Measurements from ENCODE around the gene SERPINH1.

Gene SERPINH1

GRCh38 chr11:75532200-75533048 lies 29.6 kb upstream of the SERPINH1 start:
- DNase-seq = peak in 49 of 58 donors; percentile 12 to 75 (median 40)

- no peak for DNase-seq
Observed at GRCh38 chr11:75533896-75534258, 28.2 kb upstream of the SERPINH1 start.

- no peak for DNase-seq
Observed at GRCh38 chr11:75534259-75535069, 27.6 kb upstream of the SERPINH1 start.

- DNase-seq = no peak
Observed at GRCh38 chr11:75535071-75535470, 27.0 kb upstream of the SERPINH1 start.

GRCh38 chr11:75536786-75537641 lies 25.0 kb upstream of the SERPINH1 start:
- no peak for DNase-seq

- DNase-seq = no peak
Observed at GRCh38 chr11:75537740-75538139, 24.3 kb upstream of the SERPINH1 start.

- no peak for DNase-seq
Observed at GRCh38 chr11:75538150-75538942, 23.7 kb upstream of the SERPINH1 start.

- DNase-seq = no peak
Observed at GRCh38 chr11:75539459-75540334, 22.4 kb upstream of the SERPINH1 start.

- no peak for DNase-seq
Observed at GRCh38 chr11:75541193-75542087, 20.6 kb upstream of the SERPINH1 start.

GRCh38 chr11:75542088-75542438 lies 20.0 kb upstream of the SERPINH1 start:
- DNase-seq = no peak

- DNase-seq = no peak
Observed at GRCh38 chr11:75543806-75544205, 18.2 kb upstream of the SERPINH1 start.

- DNase-seq = no peak
Observed at GRCh38 chr11:75547177-75547576, 14.9 kb upstream of the SERPINH1 start.

GRCh38 chr11:75547617-75548058 lies 14.4 kb upstream of the SERPINH1 start:
- DNase-seq = peak in 43 of 58 donors; percentile 14 to 61 (median 40)

GRCh38 chr11:75548595-75549272 lies 13.3 kb upstream of the SERPINH1 start:
- no peak for DNase-seq

- DNase-seq = no peak
Observed at GRCh38 chr11:75549370-75549958, 12.6 kb upstream of the SERPINH1 start.

- DNase-seq = no peak
Observed at GRCh38 chr11:75553182-75553581, 8.9 kb upstream of the SERPINH1 start.

- no peak for DNase-seq
Observed at GRCh38 chr11:75553889-75554257, 8.2 kb upstream of the SERPINH1 start.

Measured in anterior cingulate cortex (tissue), 58 donors.